NCI-H1092 treated with DMSO at 0.1 percent for 48 hours (cell line): ENCODE data around the gene SLC26A1.
"Not testable (repeated sequence)": the region's sequence is repeated elsewhere in the genome, so short reads cannot be mapped to it uniquely, and the experiment has no call there.

Experiments used
- DNase-seq: peaks from one replicate; lab custom pipeline; 2025; lab: John Stamatoyannopoulos, UW

SLC26A1 gene

DNA sequence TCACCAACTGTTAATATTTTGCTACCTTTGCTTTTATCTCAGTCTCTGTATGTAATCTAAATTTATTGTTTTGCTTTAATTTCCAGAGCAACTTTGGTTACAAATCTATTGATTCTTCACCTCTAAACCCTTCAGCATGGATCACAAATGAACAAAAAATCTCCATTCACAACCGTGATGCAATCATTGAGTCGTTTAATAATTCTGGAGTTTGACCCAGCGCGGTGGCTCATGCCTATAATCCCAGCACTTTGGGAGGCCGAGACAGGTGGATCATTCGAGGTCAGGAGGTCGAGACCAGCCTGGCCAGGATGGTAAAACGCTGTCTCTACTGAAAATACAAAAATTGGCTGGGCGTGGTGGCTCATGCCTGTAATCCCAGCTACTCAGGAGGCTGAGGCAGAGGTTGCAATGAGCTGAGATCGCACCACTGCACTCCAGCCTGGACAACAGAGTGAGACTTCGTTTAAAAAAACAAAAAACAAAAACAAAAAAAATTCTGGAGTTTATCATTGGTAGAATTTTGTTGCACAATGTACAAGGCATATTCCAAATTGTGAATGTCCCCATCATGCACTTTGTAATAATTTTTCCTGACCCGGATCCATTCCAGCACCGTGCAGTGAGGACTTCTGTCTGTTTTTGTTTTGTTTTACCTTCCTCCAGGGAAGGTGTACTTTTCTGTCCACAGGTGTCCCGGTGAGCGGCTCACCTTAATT, 8.7 kb downstream of the SLC26A1 start:
- DNase-seq, result no peak

DNA sequence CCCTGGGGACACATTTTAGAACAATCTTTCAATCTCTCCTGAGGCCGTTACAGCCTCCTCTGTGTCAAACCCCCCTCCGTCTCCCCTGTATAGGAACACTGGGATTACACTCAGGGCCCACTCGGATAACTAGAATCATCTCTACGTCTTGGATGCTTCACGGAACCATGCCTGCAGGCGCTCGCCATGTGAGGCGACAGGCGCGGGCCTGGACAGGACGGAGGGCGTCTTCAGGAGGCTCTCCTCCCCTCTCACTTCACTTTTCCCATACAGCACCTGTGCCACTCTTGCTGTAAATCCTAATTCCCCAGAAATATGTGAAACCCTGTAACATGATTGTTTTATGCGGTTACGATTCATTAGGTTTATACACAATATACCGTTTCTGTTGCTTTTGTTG, 10.4 kb downstream of the SLC26A1 start:
- no peak for DNase-seq

DNA sequence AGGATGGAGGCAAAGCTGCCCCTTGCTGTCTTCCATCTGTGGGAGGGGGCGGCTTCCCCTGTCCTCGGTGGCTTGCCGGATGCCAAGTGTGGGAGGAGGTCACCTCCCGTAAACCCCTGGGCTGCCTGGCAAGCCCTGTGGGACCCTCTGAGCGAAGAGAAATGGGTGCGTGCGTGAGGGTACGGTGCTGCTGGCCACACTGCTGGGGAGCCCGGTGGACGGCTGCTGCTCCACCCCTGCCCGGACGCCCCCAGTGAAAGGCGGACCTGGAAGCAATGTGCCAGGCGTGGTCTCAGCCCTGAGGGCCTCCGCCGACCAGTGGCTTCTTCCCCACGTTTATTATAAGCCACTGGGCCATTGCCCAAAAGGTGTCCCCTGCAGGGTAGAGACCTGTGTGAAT, 10.9 kb downstream of the SLC26A1 start:
- DNase-seq, result no peak

DNA sequence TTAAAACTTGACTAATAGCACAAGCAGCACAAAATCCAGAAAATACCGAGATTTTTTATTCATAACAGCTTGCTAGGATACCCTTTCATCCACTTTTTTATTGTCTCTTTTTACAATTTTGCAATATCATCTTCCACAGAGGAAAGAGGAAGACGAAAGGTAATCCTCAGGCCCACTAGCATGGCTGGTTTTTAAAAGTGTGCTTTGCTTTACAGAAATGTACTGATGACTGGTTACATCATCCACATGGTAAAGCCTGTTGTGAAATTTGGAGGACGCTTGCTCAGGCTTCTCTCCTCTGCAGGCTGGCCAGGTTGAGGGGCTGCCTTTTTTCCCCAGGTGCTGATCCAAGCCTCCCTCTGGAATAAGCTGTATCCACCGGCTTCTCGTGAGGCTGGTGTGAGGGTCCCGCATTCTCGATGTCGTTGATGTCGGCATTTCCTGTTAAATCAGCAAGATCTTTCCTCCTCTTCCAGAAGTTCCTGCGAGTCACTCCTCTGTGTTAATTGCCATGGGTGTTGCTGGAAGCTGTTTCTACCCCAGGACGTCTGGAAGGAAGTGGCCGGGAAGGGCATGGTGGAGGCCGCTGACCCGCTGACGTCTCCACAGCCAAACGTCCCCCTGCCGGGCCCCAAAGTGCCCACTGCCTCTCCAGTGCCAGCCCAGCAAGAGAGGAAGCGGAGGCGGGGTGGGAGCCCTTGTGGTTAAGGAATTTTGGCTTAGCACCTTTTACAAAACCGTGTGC, 14.1 kb downstream of the SLC26A1 start:
- DNase-seq, result no peak

DNA sequence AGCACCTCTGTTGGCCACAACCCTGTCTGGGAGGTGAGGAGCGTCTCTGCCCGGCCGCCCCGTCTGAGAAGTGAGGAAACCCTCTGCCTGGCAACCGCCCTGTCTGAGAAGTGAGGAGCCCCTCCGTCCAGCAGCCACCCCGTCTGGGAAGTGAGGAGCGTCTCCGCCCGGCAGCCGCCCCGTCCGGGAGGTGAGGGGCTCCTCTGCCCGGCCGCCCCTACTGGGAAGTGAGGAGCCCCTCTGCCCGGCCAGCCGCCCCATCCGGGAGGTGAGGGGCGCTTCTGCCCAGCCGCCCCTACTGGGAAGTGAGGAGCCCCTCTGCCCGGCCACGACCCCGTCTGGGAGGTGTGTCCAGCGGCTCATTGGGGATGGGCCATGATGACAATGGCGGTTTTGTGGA, 17.2 kb downstream of the SLC26A1 start:
- not testable (repeated sequence) for DNase-seq

DNA sequence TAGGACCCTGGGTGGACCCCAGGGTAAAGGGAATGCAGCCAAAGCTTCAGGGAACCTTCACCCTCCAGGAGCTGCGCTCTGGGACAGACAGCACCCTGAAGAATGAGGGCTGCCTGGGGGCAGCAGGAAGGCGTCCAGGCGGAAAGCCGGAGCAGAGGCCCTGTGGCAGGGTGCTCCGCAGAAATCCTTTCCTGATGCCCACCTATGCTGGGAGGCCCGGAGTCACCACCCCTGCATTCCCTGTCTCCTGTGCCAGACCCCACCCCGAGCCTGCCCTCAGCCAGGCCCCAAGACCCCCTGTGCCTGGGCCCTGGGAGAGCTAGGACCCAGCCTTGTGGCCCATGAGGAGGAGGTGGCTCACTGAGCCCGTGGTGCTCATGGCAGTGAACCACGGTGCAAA, 18.5 kb downstream of the SLC26A1 start:
- no peak for DNase-seq

DNA sequence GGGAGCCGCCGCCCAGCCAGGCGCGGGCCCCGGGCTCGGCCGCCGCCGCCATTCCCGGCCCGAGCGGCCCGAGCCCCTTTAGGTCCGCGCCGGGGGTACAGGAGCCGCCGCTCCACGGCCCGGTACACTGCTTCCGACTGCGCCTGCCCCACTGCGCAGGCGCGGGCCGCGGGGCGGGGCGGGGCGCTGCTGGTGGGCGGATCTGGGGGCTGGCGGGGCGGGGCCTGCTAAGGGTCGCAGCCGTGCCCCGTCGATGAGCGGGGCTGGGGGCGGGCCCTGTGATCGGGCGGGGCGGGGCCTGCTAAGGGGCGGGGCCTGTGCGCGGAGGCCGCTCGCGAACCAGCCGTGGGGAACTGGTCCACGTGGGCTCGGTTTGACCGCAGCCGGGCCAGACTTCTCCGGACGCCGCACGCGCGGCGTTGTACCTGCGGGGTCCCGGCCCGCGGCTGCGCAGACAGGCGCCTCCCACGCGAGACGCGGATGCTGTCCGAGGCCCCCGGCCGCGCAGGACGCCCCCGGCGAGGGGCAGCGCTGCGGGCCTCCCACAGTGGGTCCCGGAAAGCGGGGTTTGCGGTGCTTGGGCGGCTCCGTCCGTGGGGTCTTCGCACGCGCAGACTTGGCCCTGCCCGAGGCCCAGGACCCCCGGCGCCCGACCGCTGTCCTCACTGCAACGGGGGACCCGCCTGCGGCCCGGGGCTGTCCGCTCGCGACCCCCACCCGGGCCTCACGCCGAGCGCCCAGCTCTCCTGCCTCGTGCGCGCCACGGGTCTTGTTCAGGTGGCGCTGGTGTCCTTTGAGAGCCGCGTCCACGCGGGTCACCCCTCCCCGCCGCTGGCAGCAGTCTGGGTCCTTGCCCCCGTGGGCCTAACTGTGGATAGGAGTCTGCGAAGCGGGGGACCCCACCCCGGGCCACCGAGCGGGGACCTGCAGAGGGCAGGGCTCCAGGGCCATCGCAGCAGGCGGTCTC, 19.5 kb downstream of the SLC26A1 start, which contains the start of gene DGKQ:
TSS of gene DGKQ (minus strand) at position 139 of the 967 bp plus-strand sequence. CDS start at position 52, 87 bp downstream.
- peak; percentile 61 for DNase-seq

DNA sequence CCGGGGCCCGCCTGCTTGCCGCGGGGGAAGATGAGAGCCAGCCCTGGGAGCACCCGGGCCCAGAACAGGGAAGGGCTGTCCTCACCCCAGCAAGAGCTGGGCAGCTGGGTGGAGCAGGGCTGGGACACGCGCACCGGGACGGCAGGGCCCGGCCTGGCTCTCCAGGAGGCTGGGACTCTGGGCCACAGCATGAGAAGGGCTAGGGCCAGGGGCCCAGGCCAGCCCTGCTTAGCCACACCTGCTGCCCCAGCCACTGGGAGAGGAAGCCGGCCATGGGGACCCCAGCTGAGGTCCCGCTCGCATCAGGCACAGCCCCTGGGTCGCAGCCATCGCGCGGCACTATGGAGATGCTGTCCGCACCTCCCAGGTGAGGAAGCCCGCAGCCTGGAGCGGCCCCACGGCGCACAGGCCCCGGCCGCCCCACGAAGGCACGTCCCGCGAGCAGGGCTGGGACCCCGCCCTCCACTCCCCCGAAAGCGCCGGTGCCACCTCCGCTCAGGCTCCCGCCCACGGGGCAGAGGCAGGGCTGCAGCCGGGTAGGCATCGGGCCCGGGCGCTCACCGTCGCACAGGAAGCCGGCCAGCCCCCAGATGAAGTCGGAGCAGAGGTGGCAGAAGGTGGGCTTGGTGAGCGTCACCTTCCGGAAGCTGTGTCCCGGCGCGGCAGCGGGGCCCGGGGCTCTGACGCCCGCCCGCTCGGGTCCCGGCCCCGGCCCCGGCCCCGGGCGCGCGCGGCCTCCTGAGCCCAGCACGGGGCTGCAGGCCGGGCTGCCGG, 20.4 kb downstream of the SLC26A1 start:
- no peak for DNase-seq

DNA sequence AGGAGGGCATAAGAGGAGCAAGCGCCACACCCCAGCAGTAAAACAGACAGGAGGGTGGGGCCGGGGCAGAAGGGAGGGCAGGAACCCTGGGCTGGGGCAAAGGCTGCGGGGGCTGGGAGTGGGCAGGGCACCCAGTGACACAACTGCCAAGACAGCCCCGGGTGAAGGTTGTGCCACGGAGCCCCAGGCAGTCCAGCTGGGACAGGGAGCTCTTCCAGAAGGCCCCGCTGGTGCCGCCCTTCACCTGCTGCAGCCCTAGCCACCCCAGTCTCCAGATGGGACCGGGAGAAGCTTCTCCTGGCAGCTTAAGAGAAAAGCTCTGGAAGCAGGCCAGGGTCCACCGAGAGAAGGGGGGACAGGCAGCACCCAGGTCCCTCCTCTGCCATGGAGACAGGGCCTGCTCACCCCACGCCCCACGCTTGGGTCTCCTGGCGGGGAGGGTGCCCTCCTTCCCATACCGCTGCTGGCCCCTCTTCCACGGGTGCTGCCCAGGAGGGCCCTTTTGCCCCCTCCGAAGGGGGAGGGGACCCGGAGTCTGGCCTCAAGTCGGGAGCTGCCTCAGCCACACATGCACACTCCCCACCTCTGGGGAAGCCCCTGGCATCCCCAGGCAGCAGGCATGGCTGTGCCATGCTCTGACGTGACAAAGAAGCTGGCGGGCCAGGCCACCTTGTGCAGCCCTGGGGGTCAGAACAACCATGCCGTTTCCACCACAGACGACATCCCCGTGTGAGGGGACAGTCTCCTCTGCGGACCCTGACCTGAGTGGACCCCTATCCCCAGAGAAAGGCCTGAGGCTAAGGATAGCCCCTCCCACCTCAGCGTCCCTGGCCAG, 21.3 kb downstream of the SLC26A1 start:
- no peak for DNase-seq

DNA sequence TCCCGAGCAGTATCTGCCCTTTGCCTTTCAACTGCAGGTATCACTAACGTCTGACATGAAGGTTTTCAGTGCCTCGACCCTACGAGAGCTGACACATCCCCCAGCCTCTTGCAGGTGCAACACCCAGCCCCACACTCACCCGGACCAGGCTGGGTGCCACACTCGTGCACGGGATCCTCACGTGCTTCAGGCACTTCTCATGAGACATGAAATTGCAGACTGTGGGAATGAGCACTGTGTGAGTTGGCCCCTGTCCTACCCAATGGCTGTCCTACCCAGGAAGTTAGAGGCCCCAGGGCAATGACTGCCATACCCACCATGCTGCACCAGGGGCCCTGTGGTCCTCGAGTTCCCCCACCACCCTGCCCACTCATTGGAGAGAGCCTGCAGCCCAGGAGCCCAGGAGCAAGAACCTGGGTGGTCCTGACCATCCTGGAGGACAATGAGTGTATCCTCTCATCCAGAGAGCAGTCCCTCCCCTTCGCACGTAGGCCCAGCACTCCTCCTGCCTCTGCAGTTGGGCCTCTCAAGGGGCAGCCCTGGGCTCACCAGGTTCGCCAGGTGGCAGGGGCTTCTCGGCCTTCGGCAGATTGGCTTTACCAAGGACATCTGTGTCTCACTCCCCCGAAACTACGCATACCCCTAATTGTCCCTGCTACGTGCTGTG, 22.2 kb downstream of the SLC26A1 start:
- DNase-seq, result no peak

DNA sequence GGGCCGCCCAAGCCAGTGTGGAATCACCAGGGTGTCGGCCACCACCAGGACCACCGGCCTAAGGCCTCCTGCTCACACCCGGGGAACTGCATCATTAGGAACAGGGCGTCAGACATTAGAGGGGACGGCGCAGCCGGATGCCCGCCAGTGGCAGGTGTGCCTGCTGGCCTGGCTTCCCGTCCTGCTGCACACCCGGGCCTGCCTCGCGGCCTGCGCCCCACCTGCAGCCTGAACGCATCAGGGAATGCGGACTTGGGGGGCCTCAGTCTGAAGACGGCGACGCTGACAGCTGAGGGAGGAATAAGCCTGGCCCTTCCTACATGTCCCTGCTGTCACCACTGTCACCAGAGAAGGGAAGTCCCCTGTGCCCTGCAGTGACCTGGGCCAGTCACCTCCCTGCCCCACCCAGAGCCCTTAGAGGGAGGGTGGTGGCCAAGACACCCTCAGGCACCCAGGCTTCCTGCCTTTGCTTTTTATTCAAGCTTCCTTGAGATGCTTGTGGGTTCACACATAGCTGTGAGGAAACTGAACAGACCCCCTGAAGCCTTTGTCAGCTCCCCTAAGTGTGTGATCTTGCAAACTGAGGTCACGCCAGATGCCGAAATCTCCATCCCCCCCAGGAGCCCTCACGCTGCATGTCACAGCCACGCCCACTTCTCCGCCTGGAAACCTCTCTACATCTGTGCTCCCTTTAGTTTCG, 23.0 kb downstream of the SLC26A1 start:
- no peak for DNase-seq

DNA sequence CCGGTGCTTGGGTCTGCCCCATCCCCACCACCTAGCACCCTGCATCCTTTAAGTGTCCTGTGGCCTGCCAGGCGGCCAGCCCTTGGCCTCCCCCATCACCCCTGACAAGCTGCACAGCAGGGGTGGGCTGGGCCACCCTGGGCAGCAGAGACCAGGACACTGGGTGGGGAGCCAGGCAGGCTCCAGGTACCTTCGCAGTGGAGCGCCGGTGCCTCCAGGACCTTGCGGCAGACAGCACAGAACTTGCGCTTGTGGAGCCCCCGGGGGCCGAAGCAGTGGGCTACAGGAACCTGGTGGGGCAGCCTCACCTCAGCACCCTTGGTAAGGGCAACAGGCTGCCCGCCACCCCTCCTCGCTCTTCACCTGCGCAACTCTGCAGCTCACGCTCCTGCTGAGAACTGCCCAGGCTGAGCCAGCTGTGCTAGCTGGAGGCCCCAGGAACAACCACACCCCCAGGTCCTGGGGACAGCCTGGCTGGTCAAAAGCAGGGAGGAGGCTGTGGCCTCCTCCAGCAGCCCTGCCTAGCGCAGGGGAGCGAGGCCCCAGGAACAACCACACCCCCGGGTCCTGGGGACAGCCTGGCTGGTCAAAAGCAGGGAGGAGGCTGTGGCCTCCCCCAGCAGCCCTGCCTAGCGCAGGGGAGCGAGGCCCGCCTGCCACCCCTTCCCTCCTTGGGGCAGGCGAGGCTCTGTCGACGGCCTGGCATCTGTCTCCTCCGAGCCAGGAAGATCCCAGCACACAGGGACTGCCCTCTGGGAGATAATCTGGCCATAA, 24.4 kb downstream of the SLC26A1 start:
- DNase-seq, result no peak

DNA sequence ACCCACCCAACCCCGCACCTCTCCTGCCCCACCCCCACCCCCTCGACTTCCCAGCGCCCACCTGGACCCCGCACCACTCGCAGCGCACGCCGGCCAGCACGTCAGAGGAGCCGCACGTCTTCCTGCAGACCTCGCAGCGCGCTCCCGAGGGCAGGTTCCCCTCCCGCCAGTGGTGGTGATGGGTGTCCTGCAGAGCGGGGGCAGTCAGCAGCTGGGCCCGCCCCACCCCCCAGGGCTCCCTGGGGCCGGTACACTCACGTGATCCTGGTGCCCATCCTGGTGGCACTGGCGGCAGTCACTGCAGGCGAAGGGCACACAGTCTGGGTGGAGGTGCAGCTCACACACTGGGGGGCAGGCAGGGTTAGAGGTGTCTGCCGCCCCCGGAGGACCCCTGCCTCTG, 25.0 kb downstream of the SLC26A1 start:
- DNase-seq, result no peak

DNA sequence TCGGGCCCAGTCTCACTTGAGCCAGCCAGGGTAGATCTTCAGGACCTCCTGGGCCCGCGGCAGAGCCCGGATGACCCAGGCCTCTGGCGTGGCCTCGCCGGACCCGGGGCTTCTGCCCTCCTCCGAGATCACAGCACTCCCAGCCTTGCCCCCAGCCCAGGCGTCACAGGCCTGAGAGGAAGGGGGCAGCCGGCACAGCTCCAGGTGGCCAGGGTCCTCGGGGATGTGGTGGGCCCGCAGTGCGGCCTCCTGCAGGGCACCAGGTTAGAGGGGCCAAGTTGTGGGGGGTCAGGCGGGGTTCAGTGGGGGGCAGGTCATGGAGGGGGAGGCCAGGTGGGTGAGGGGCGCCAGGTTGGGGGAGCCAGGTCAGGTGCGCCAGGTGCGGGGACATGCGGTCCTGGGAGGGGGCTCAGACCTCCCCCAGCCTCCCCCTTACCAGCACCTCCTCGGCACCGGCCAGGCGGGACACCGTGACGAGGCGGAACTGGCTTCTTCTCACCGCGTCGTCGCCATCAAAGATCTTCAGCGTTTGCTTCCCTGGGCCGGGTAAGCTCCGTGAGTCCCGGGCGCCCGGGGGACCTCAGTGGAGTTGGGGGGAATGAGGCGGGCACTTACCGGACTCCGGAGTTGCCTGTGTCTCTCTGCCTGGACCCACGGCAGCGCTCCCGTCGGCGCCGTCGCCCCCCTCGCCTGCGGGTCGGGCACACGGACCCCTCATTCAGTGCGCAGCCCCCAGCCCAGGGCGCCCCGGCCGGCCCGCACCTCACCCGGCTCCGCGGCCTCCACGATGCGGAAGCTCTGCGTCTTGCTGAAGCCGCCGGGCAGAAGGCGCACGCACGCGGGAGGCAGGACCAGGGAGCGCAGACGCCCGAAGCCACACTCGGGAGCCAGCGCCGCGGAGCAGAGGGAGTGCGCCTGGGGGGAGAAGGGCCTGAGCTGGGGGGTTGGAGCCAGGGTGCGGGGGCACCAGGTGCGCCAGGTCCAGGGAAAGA, 25.8 kb downstream of the SLC26A1 start:
- no peak for DNase-seq

DNA sequence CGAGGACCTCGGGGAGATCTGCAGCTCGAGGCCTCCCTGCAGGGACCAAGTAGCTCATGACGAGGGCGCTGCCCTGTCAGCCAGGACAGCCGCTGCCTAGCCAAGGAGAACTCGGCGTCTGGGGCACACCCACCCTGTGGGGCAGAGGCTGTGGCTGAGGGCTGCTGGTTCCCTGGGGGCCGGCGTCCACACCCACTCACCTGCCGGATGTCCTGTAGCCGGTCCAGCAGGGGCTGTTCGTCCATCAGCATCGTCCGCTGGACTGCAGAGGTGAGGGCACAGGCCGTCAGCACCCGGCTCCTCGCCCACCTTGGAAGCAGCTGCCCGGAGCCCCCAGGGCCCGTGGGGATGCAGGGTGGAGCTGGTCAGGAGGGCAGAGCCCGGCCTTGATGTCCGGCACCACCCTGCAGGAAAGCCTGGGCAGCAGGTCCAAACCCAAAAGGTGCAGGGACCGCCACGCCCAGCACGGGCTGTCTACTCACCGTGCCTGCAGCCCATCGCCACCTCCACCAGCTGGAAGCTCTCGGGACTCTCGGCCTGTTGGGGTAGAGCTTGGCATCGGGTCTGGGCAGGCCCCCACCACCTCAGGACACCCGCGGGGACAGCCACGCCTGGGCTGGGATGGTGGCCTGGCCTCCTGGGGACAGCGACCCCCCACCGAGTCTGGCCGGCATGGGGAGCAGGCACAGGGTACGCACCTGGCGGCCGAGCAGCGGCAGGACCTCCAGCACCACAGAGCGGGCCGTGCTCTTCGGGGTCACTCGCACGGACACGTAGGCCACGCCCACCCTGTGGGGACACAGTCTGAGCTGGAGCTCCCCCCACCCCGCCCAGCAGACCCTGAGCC, 26.7 kb downstream of the SLC26A1 start:
- no peak for DNase-seq

DNA sequence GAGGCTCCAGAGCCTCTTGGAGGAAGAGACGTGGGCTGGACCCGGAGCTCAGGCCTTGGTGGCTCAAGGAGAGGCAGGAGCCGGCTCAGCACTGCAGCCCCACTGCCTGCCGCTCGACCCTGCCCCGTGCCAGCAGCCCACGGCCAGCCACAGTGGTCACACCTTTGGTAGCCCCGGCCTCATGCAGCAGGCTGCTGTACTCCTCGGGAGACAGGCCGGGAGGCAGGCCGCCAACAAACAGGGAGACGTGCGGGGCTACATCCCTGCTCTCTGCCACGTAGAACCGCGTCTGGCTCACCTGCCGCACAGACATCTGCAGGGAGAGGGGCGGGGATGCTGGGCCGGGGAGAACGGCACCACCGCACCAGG, 27.5 kb downstream of the SLC26A1 start:
- DNase-seq, result no peak
